ENCODE data around the gene CDH4. TPM values are rescaled to one million over a fixed set of nuclear protein-coding genes. Genes with fewer than 3 reads are reported as not detected.

CDH4 gene
- total RNA-seq, 4 donors from 2014 or later = 0.71 to 4.2 (median 2.9) TPM

- TF ChIP-seq CTCF (IDR thresholded peaks at IDR 0.05) (no peak), POLR2A (IDR thresholded peaks at IDR 0.05) (no peak)
- intact Hi-C loops (cut with DNase I; ENCODE audit: low total_unique reads) = no loop called here
- no peak for DNase-seq (ENCODE audit: low spot score in 2 of 2)
- no peak overlapping the region for H3K4me3 ChIP-seq (ENCODE audit: low read depth, poor library complexity, severe bottlenecking)
- WGBS, 2 donors = 0% methylated on average over 1 of the region's 1 CpG
These were observed 368.1 kb downstream of the CDH4 start for GRCh38 chr20:61620174-61620573.

GRCh38 chr20:61621035-61621730 is 369.1 kb downstream of the CDH4 start:
- WGBS, 2 donors = 63% methylated on average over 19 of the region's 19 CpGs

GRCh38 chr20:61621852-61622251 is 369.8 kb downstream of the CDH4 start:
- DNase-seq (ENCODE audit: low spot score in 2 of 2) = no peak
- H3K4me3 ChIP-seq (ENCODE audit: low read depth, poor library complexity, severe bottlenecking) = no peak overlapping the region
- 82 to 84% methylated on average over 10 of the region's 10 CpGs for WGBS, 2 donors
- intact Hi-C loops (cut with DNase I; ENCODE audit: low total_unique reads) = no loop called here
- TF ChIP-seq CTCF (IDR thresholded peaks at IDR 0.05) (no peak), POLR2A (IDR thresholded peaks at IDR 0.05) (no peak)

More at GRCh38 chr20:61621035-61621730, 369.1 kb downstream of the CDH4 start:
- DNase-seq (ENCODE audit: low spot score in 2 of 2) = no peak
- no peak overlapping the region for H3K4me3 ChIP-seq (ENCODE audit: low read depth, poor library complexity, severe bottlenecking)
- no peak for TF ChIP-seq CTCF (IDR thresholded peaks at IDR 0.05)
- no peak for TF ChIP-seq POLR2A (IDR thresholded peaks at IDR 0.05)
- intact Hi-C loops (cut with DNase I; ENCODE audit: low total_unique reads) = no loop called here

GRCh38 chr20:61623451-61623850 is 371.4 kb downstream of the CDH4 start:
- TF ChIP-seq POLR2A (IDR thresholded peaks at IDR 0.05) (no peak), CTCF (IDR thresholded peaks at IDR 0.05) (no peak)
- intact Hi-C loops (cut with DNase I; ENCODE audit: low total_unique reads) = no loop called here
- no peak for DNase-seq (ENCODE audit: low spot score in 2 of 2)
- H3K4me3 ChIP-seq (ENCODE audit: low read depth, poor library complexity, severe bottlenecking) = no peak overlapping the region
- WGBS, 2 donors = 90 to 91% methylated on average over 11 of the region's 11 CpGs

- 75 to 84% methylated on average over 8 of the region's 8 CpGs for WGBS, 2 donors
- TF ChIP-seq POLR2A (IDR thresholded peaks at IDR 0.05) (no peak), CTCF (IDR thresholded peaks at IDR 0.05) (no peak)
- no peak for DNase-seq (ENCODE audit: low spot score in 2 of 2)
- intact Hi-C loops (cut with DNase I; ENCODE audit: low total_unique reads) = no loop called here
- H3K4me3 ChIP-seq (ENCODE audit: low read depth, poor library complexity, severe bottlenecking) = no peak overlapping the region
These were observed 373.2 kb downstream of the CDH4 start for GRCh38 chr20:61625246-61625645.

GRCh38 chr20:61626412-61626811 is 374.4 kb downstream of the CDH4 start:
- H3K4me3 ChIP-seq (ENCODE audit: low read depth, poor library complexity, severe bottlenecking) = no peak overlapping the region
- intact Hi-C loops (cut with DNase I; ENCODE audit: low total_unique reads) = no loop called here
- TF ChIP-seq CTCF (IDR thresholded peaks at IDR 0.05) (no peak), POLR2A (IDR thresholded peaks at IDR 0.05) (no peak)
- DNase-seq (ENCODE audit: low spot score in 2 of 2) = no peak
- WGBS, 2 donors = 79 to 81% methylated on average over 12 of the region's 12 CpGs
